Keratinocyte (primary cell): ENCODE results near the gene EML2. TPM values are rescaled to one million over a fixed set of nuclear protein-coding genes. Genes with fewer than 3 reads are reported as not detected.

Experiments used
- DNase-seq: peaks from one replicate; pipeline ENCODE4 v3.0.0-alpha.2; 2011; ENCODE audit warnings: low read depth, missing footprints, low spot score
- FAIRE-seq: peaks from 2 replicates; lab custom pipeline; 2011; peaks lifted over from hg19 to GRCh38; lab: Jason Lieb, UNC
- H2AFZ ChIP-seq: 2 replicates; pipeline ENCODE4 v1.6.0; 2012; ENCODE audit warnings: low read length, control low read depth, inconsistent platforms; ENCODE audit not compliant: control insufficient read depth
- H3K27ac ChIP-seq: 2 replicates; pipeline ENCODE4 v1.5.1; 2011; ENCODE audit warnings: low read length; ENCODE audit not compliant: control insufficient read depth, insufficient read depth
- H3K27me3 ChIP-seq: 3 replicates; pipeline ENCODE4 v1.6.0; 2011; ENCODE audit warnings: low read length; ENCODE audit not compliant: control insufficient read depth, insufficient read depth; ENCODE audit errors: extremely low read depth
- H3K36me3 ChIP-seq, 2 experiments: 2 replicates in 1 of 2; 3 replicates in 1 of 2; pipeline ENCODE4 v1.5.1; 2011; ENCODE audit warnings: low read length in 2 of 2, mild to moderate bottlenecking in 1 of 2; ENCODE audit not compliant: control insufficient read depth in 2 of 2, insufficient read depth in 2 of 2; ENCODE audit errors: extremely low read depth in 1 of 2
- H3K4me1 ChIP-seq: 3 replicates; pipeline ENCODE4 v1.5.1; 2011; ENCODE audit warnings: low read length; ENCODE audit not compliant: control insufficient read depth, insufficient read depth; ENCODE audit errors: extremely low read depth
- H3K4me2 ChIP-seq: 3 replicates; pipeline ENCODE4 v1.6.0; 2011; ENCODE audit warnings: low read depth, low read length; ENCODE audit not compliant: control insufficient read depth, insufficient read depth; ENCODE audit errors: extremely low read depth
- H3K4me3 ChIP-seq, 3 experiments: fragments of 200-600 bp in 1 of 3; sonication (generic) in 1 of 3; 2 replicates in 2 of 3; 3 replicates in 1 of 3; pipeline ENCODE4 v1.5.1; 2011 to 2016; ENCODE audit warnings: low read length in 3 of 3, mild to moderate bottlenecking in 3 of 3, control low read depth in 2 of 3, inconsistent platforms in 1 of 3, low read depth in 1 of 3, mixed read lengths in 1 of 3, mixed run types in 1 of 3, moderate library complexity in 1 of 3; ENCODE audit not compliant: control insufficient read depth in 2 of 3, insufficient read depth in 2 of 3; ENCODE audit errors: extremely low read depth in 1 of 3
- H3K79me2 ChIP-seq: 2 replicates; pipeline ENCODE4 v1.6.0; 2012; ENCODE audit warnings: low read length; ENCODE audit not compliant: control insufficient read depth, insufficient read depth
- H3K9ac ChIP-seq: 3 replicates; pipeline ENCODE4 v1.6.0; 2011; ENCODE audit warnings: low read length; ENCODE audit not compliant: control insufficient read depth, insufficient read depth; ENCODE audit errors: extremely low read depth
- H3K9me1 ChIP-seq: 3 replicates; pipeline ENCODE4 v1.6.0; 2011; ENCODE audit warnings: low read length; ENCODE audit not compliant: control insufficient read depth, insufficient read depth; ENCODE audit errors: extremely low read depth
- H3K9me3 ChIP-seq: 2 replicates; pipeline ENCODE4 v1.5.1; 2012; ENCODE audit warnings: low read depth, low read length; ENCODE audit not compliant: control insufficient read depth
- H4K20me1 ChIP-seq: 3 replicates; pipeline ENCODE4 v1.6.0; 2011; ENCODE audit warnings: low read length; ENCODE audit not compliant: control insufficient read depth, insufficient read depth; ENCODE audit errors: extremely low read depth
- EZH2 ChIP-seq: IDR thresholded peaks from one replicate; pipeline ENCODE4 v1.6.1; 2012; ENCODE audit warnings: inconsistent platforms, mild to moderate bottlenecking, low read length, moderate library complexity
- dilution Hi-C: fragments of 300-500 bp; cut with MboI; formaldehyde crosslinking; loops from one replicate; pipeline ENCODE4 v1.7.0; 2020; ENCODE audit warnings: low sequenced_read_pairs; ENCODE audit not compliant: extremely low pct_ligation_motif_present
- polyA plus RNA-seq, 5 experiments: library from polyadenylated mRNA; depleted of rRNA in 3 of 5; stranded (reverse) in 3 of 5; stranded (forward) in 1 of 5; unstranded in 1 of 5; fragments of >200 nt; gene quantifications; 1 replicate in 1 of 5; 2 replicates in 3 of 5; 3 replicates in 1 of 5; pipeline versions ENCODE4 v1.2.1 to v1.2.3, GENCODE V29; 2011 to 2012; ENCODE audit warnings: missing spikeins in 2 of 5, low read depth in 1 of 5, low replicate concordance in 1 of 5
- TF ChIP-seq, protein P1 (sequence below), 3 experiments: IDR thresholded peaks in 1 of 3; conservative IDR thresholded peaks in 1 of 3; optimal IDR thresholded peaks in 1 of 3; 2 replicates in 2 of 3; 3 replicates in 1 of 3; pipeline versions ENCODE3 to v1.5.1; 2011; ENCODE audit warnings: low read length in 3 of 3, mild to moderate bottlenecking in 3 of 3, moderate library complexity in 2 of 3, control low read depth in 1 of 3, inconsistent platforms in 1 of 3; ENCODE audit not compliant: insufficient read depth in 2 of 3; ENCODE audit errors: extremely low read depth in 1 of 3

EML2 gene
- polyA plus RNA-seq, 1 donor (not counting 4 experiments of a cell fraction or from before 2014, with no cell fraction given): 43.4 TPM

DNA sequence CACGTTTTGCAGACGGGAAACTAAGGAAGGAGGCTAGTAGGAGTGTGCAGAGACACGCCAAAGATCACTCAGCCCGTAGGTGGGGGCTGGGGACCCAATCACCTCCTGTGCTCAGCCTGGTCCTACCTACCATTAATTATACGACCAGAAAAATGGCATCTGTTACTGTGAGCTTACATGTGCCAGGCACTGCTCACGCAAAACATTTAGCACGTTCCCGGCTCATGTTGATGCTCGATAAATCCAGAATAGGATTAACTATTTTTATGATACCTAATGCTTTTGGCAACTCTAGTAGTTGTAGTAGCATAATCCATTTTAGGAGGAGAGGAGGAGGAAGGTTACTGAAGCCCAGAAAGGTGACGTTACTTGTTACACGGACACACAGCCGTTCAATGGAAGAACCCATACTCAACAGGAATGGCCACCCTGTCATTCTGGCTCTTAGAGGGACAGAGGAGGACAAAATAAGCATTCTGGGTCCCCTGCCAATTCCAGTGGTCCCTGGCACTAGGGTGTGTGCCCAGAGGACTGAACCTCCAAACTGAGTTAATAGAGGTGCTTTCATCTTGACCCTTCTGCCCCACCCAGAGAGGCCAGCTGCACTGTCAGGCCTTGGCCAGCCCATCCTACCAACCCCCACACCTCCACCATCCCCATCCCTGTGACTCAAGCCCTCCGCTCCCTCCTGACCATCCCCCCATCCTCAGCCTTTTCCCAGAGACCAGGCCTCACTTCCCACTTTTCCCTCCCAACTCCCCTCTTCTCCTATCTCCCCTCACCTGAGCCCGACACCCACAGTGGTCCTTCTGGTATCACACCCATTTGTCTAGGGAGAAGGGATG, 5.0 kb upstream of the EML2 start:
- dilution Hi-C loops: no loop called here
- no peak overlapping the region for H2AFZ ChIP-seq
- H3K9me3 ChIP-seq: no peaks in the 10 kb centered on the region
- no peaks in the 10 kb centered on the region for H3K36me3 ChIP-seq
- H3K27me3 ChIP-seq: peaks cover 2% of the 10 kb centered on the region
- H3K4me2 ChIP-seq: no peak overlapping the region
- no peak overlapping the region for H3K9ac ChIP-seq
- DNase-seq: no peak
- no peak overlapping the region for H3K27ac ChIP-seq
- no peaks in the 10 kb centered on the region for H4K20me1 ChIP-seq
- FAIRE-seq: no peak
- H3K79me2 ChIP-seq: no peaks in the 10 kb centered on the region
- no peaks in the 10 kb centered on the region for H3K9me1 ChIP-seq
- H3K4me1 ChIP-seq: peaks cover 23% of the 10 kb centered on the region
- no peak for TF ChIP-seq EZH2
- TF ChIP-seq, protein P1, sequence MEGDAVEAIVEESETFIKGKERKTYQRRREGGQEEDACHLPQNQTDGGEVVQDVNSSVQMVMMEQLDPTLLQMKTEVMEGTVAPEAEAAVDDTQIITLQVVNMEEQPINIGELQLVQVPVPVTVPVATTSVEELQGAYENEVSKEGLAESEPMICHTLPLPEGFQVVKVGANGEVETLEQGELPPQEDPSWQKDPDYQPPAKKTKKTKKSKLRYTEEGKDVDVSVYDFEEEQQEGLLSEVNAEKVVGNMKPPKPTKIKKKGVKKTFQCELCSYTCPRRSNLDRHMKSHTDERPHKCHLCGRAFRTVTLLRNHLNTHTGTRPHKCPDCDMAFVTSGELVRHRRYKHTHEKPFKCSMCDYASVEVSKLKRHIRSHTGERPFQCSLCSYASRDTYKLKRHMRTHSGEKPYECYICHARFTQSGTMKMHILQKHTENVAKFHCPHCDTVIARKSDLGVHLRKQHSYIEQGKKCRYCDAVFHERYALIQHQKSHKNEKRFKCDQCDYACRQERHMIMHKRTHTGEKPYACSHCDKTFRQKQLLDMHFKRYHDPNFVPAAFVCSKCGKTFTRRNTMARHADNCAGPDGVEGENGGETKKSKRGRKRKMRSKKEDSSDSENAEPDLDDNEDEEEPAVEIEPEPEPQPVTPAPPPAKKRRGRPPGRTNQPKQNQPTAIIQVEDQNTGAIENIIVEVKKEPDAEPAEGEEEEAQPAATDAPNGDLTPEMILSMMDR (optimal IDR thresholded peaks at IDR 0.05 in 1 of 3, IDR thresholded peaks at IDR 0.05 in 1 of 3, conservative IDR thresholded peaks at IDR 0.05 in 1 of 3; ENCODE audit: extremely low read depth in 1 of 3, insufficient read depth in 2 of 3, low read length in 3 of 3): no peak
- no peak overlapping the region for H3K4me3 ChIP-seq

GRCh38 chr19:45643024-45643926, 4.1 kb upstream of the EML2 start:
- no peak for FAIRE-seq

More at GRCh38 chr19:45643024-45643926, 4.1 kb upstream of the EML2 start:
- H2AFZ ChIP-seq: no peak overlapping the region
- H3K4me3 ChIP-seq: peak overlapping the region in 2 of 3 experiments; percentile 12 to 27
- H3K79me2 ChIP-seq: no peaks in the 10 kb centered on the region
- dilution Hi-C loops: no loop called here
- H3K4me2 ChIP-seq: peak overlapping the region; percentile 96
- no peaks in the 10 kb centered on the region for H4K20me1 ChIP-seq
- peaks cover 2% of the 10 kb centered on the region for H3K27me3 ChIP-seq
- no peaks in the 10 kb centered on the region for H3K9me1 ChIP-seq
- peak overlapping the region; percentile 31 for H3K27ac ChIP-seq
- TF ChIP-seq EZH2: no peak
- TF ChIP-seq, protein P1 (optimal IDR thresholded peaks at IDR 0.05 in 1 of 3, IDR thresholded peaks at IDR 0.05 in 1 of 3, conservative IDR thresholded peaks at IDR 0.05 in 1 of 3; ENCODE audit: extremely low read depth in 1 of 3, insufficient read depth in 2 of 3, low read length in 3 of 3): peak; percentile 97 to 99 (median 98)
- H3K9ac ChIP-seq: no peak overlapping the region
- H3K4me1 ChIP-seq: peaks cover 24% of the 10 kb centered on the region
- H3K9me3 ChIP-seq: no peaks in the 10 kb centered on the region
- no peak for DNase-seq
- H3K36me3 ChIP-seq: no peaks in the 10 kb centered on the region
